ENCODE results near the gene PCK1. TPM values are rescaled to one million over a fixed set of nuclear protein-coding genes. Genes with fewer than 3 reads are reported as not detected.
A peak's percentile ranks its signal among the peaks of the same experiment; 100 is the strongest.

The PCK1 gene
- total and polyA plus RNA-seq, 4 donors = 8.9 to 532 (median 314) TPM

DNA sequence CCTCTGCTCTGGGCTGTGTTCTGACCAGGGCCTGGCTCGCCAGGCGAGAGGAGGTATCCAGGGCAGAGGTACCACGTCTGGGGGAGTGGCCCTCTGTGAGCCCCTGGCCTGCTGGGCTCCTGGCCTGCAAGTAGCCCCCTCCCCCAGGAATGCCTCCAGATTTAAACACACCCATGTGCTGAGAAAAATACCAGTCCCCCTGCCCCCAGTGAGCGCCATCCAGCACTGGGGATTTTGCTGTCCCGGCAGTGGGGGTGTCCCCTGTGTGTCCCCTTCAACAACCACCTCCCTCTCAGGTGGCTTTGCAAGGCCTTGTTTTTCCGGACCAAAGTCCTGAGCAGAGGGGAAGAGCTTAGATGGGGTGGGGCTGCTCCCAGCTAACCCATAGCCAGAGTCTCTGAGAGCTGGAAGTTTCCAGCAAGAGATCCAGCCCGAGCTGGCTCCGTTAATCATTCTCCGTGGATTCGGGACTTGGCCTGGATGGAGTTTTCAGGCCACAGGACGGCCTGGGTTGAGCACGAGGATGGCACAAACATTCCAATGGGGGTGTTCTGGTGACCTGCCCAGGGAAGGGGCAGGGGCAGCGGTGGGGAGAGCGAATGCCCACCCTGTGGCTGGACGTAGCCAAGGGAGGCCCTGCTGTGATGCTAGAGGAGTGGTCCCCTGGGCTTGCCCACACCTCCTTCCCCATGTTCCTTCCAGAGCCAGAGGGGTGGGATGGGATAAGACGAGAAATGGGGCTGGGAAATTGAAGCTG is 29.0 kb downstream of the PCK1 start (continued):
- TF ChIP-seq, protein P1, sequence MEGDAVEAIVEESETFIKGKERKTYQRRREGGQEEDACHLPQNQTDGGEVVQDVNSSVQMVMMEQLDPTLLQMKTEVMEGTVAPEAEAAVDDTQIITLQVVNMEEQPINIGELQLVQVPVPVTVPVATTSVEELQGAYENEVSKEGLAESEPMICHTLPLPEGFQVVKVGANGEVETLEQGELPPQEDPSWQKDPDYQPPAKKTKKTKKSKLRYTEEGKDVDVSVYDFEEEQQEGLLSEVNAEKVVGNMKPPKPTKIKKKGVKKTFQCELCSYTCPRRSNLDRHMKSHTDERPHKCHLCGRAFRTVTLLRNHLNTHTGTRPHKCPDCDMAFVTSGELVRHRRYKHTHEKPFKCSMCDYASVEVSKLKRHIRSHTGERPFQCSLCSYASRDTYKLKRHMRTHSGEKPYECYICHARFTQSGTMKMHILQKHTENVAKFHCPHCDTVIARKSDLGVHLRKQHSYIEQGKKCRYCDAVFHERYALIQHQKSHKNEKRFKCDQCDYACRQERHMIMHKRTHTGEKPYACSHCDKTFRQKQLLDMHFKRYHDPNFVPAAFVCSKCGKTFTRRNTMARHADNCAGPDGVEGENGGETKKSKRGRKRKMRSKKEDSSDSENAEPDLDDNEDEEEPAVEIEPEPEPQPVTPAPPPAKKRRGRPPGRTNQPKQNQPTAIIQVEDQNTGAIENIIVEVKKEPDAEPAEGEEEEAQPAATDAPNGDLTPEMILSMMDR (IDR thresholded peaks at IDR 0.05; ENCODE audit: low read depth, low read length, missing input control) = no peak

DNA sequence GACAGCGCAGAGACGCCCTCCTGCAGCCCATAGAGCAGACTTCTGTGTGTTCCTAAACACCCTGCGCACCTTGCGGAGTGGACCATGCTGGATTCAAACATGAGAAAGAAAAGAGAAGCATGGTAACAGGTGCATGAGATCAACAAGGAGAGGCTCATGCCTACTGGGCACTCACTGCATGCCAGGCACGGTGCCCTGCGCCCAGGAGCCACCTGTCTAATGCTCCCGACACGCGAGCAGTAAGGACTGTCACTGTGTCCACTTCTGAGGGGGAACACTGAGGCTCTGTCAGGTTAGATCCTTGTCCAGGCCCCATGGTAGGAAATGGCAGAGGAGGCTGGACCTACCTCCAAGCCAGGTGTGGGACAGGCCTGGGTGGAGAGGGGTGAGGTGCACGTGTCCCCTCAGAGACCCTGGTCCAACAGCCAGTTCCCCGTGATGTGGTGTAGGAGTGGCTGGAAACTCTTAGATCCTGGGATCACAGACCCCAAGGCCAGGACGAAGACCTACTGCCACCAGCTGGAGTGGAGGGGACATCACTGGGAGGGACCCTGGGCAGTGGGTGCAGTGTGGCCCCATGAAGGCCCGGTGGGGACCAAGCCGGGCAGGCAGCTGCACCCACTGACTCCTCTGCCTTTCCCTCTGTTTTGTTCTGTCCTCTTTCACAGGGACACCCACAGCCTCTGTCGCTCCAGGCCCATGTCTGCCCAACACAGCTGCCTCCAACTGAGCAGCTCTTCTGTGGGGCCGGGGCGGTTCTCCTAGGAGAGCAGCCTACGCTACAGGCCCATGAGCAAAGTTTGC is 29.8 kb downstream of the PCK1 start:
- DNase-seq (ENCODE audit: low spot score) = no peak
- Histone ChIP-seq H3K9ac (ENCODE audit: low read depth in 1 of 2, low read length in 2 of 2) (peak overlapping the region; percentile 37 to 40), H3K27me3 (ENCODE audit: control insufficient read depth in 4 of 4, insufficient read depth in 4 of 4, low read length in 3 of 4) (no peaks in the 10 kb centered on the region), H3K4me3 (ENCODE audit: low read depth in 1 of 3, low read length in 3 of 3) (no peak overlapping the region), H3K27ac (ENCODE audit: low read depth in 1 of 2, low read length in 2 of 2) (peak overlapping the region; percentile 83 to 86), H3K9me3 (ENCODE audit: control insufficient read depth in 4 of 4, low read length in 3 of 4) (no peaks in the 10 kb centered on the region), H3K36me3 (ENCODE audit: control insufficient read depth in 4 of 4, insufficient read depth in 3 of 4, low read depth in 1 of 4, low read length in 3 of 4) (no peaks in the 10 kb centered on the region), H3K4me1 (ENCODE audit: control insufficient read depth in 4 of 4, insufficient read depth in 4 of 4, low read length in 3 of 4) (peaks cover 25 to 68% (median 44%) of the 10 kb centered on the region in 4 donors)
- TF ChIP-seq, protein P2, sequence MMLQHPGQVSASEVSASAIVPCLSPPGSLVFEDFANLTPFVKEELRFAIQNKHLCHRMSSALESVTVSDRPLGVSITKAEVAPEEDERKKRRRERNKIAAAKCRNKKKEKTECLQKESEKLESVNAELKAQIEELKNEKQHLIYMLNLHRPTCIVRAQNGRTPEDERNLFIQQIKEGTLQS (IDR thresholded peaks at IDR 0.05) = no peak
- TF ChIP-seq RXRA (IDR thresholded peaks at IDR 0.05) (no peak), YY1 (IDR thresholded peaks at IDR 0.05) (no peak), EGR1 (IDR thresholded peaks at IDR 0.05; ENCODE audit: low read depth in 2 of 2) (no peak), FOXA1 (IDR thresholded peaks at IDR 0.05) (no peak), GABPA (IDR thresholded peaks at IDR 0.05 in 1 of 2, conservative IDR thresholded peaks at IDR 0.05 in 1 of 2) (no peak)
- TF ChIP-seq, protein P3, sequence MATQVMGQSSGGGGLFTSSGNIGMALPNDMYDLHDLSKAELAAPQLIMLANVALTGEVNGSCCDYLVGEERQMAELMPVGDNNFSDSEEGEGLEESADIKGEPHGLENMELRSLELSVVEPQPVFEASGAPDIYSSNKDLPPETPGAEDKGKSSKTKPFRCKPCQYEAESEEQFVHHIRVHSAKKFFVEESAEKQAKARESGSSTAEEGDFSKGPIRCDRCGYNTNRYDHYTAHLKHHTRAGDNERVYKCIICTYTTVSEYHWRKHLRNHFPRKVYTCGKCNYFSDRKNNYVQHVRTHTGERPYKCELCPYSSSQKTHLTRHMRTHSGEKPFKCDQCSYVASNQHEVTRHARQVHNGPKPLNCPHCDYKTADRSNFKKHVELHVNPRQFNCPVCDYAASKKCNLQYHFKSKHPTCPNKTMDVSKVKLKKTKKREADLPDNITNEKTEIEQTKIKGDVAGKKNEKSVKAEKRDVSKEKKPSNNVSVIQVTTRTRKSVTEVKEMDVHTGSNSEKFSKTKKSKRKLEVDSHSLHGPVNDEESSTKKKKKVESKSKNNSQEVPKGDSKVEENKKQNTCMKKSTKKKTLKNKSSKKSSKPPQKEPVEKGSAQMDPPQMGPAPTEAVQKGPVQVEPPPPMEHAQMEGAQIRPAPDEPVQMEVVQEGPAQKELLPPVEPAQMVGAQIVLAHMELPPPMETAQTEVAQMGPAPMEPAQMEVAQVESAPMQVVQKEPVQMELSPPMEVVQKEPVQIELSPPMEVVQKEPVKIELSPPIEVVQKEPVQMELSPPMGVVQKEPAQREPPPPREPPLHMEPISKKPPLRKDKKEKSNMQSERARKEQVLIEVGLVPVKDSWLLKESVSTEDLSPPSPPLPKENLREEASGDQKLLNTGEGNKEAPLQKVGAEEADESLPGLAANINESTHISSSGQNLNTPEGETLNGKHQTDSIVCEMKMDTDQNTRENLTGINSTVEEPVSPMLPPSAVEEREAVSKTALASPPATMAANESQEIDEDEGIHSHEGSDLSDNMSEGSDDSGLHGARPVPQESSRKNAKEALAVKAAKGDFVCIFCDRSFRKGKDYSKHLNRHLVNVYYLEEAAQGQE (IDR thresholded peaks at IDR 0.05) = no peak
- TF ChIP-seq, protein P1 (IDR thresholded peaks at IDR 0.05; ENCODE audit: low read depth, low read length, missing input control) = no peak
- 89% methylated on average over 18 of the region's 18 CpGs for WGBS
